Panc1 (cell line): ENCODE data around the gene TPRA1. TPM values are rescaled to one million over a fixed set of nuclear protein-coding genes. Genes with fewer than 3 reads are reported as not detected.

Experiments
- ATAC-seq: fragments of 200-7000 bp; cut with Tn5 transposase; 2 replicates; pipeline ENCODE4 v1.9.1; 2020; ENCODE audit warnings: mild to moderate bottlenecking, moderate library complexity
- BruUV-seq: library from RNA; stranded (reverse); fragments of 400-500 nt; replicated peaks from 2 replicates; lab custom pipeline; 2021; lab: Mats Ljungman, UMichigan
- CTCF ChIA-PET: fragments of 300-600 bp; sonication (Branson Sonifier 250); formaldehyde crosslinking; loops from one replicate; lab custom pipeline; 2022; ENCODE audit warnings: antibody characterized with exemption; lab: Charles Lee
- POLR2A ChIA-PET: fragments of 300-600 bp; sonication (Branson Sonifier 250); formaldehyde crosslinking; loops from one replicate; lab custom pipeline; 2022; ENCODE audit warnings: antibody characterized with exemption; lab: Charles Lee
- DNase-seq: peaks from one replicate; pipeline ENCODE4 v3.0.0-alpha.2; 2010; ENCODE audit warnings: low read depth, low spot score
- H3K27ac ChIP-seq: 2 replicates; pipeline ENCODE4 v1.5.1; 2011; ENCODE audit warnings: mild to moderate bottlenecking, low read length, inconsistent platforms
- H3K27me3 ChIP-seq: fragments of 200-500 bp; sonication (Bioruptor generic); 2 replicates; pipeline ENCODE4 v1.6.0; 2014; ENCODE audit warnings: low read length, inconsistent platforms; ENCODE audit not compliant: control insufficient read depth, insufficient read depth
- H3K36me3 ChIP-seq: fragments of 200-500 bp; sonication (Bioruptor generic); 2 replicates; pipeline ENCODE4 v1.5.1; 2014; ENCODE audit warnings: inconsistent platforms, mild to moderate bottlenecking, low read length, moderate library complexity; ENCODE audit not compliant: control insufficient read depth, insufficient read depth
- H3K4me1 ChIP-seq: 2 replicates; pipeline ENCODE4 v1.5.1; 2011; ENCODE audit warnings: inconsistent platforms, mild to moderate bottlenecking, low read length, moderate library complexity; ENCODE audit not compliant: control insufficient read depth, insufficient read depth
- H3K4me3 ChIP-seq, 2 experiments: 2 replicates each; pipeline ENCODE4 v1.5.1; 2011 to 2012; ENCODE audit warnings: low read depth in 2 of 2, low read length in 2 of 2, mild to moderate bottlenecking in 2 of 2, inconsistent platforms in 1 of 2, moderate library complexity in 1 of 2
- H3K9me3 ChIP-seq: fragments of 200-500 bp; sonication (Bioruptor generic); 2 replicates; pipeline ENCODE4 v1.5.1; 2014; ENCODE audit warnings: low read depth, mild to moderate bottlenecking, inconsistent platforms, low read length, moderate library complexity; ENCODE audit not compliant: control insufficient read depth, insufficient read depth
- CTCF ChIP-seq: fragments of 450-650 bp; IDR thresholded peaks from 2 replicates; pipeline ENCODE4 v1.5.1; 2017; ENCODE audit warnings: mild to moderate bottlenecking
- POLR2AphosphoS5 ChIP-seq: IDR thresholded peaks from 2 replicates; pipeline ENCODE4 v1.6.1; 2012; ENCODE audit warnings: mild to moderate bottlenecking, low read depth, low read length, moderate library complexity
- REST ChIP-seq, 2 experiments: IDR thresholded peaks; 2 replicates each; pipeline ENCODE4 v1.6.1; 2011 to 2012; ENCODE audit warnings: low read depth in 2 of 2, control low read depth in 1 of 2, low read length in 1 of 2, mild to moderate bottlenecking in 1 of 2, moderate library complexity in 1 of 2; ENCODE audit not compliant: insufficient read depth in 1 of 2
- SIN3A ChIP-seq: IDR thresholded peaks from 2 replicates; pipeline ENCODE4 v1.6.1; 2012; ENCODE audit warnings: low read depth, mild to moderate bottlenecking, low read length, moderate library complexity, borderline replicate concordance; ENCODE audit not compliant: insufficient read depth
- TCF7L2 ChIP-seq: IDR thresholded peaks from 2 replicates; pipeline ENCODE4 v1.6.1; 2011; ENCODE audit warnings: mild to moderate bottlenecking, low read depth, low read length, inconsistent platforms
- in situ Hi-C: cut with HindIII; loops from 2 replicates; pipeline ENCODE4 v1.10.0; 2016; ENCODE audit warnings: low sequenced_read_pairs, low pct_unique_long_range_greater_than_20kb
- intact Hi-C: fragments of 100-400 bp; cut with micrococcal nuclease; formaldehyde crosslinking; loops from one replicate; pipeline ENCODE4 v1.10.0; 2022; ENCODE audit not compliant: unreplicated experiment
- total RNA-seq: library from RNA; stranded (reverse); gene quantifications from one replicate; pipeline ENCODE4 v1.2.1, GENCODE V29; 2021; ENCODE audit not compliant: unreplicated experiment

The TPRA1 gene
- total RNA-seq, 1 experiment from 2014 or later = 42.6 TPM

DNA sequence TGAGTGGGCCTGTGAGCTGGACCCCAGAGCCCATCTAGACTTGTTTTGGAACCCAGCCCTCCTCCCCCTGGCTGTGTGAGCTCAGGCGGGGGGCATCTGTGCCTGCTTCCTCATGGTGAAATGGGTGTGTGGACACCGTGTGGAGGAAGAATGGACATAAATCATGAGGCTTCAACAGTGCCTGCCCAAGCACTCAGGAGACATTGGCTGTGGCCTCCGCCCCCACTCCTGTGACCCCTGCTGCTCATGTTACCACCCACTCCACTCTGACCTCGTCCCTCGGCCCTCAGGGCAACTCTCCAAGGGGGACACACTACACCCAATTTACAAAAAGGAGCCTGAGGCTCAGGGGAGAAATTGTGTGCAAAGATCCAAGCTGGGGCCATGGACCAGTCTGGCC is 16.6 kb downstream of the TPRA1 start:
- no TSS peak for BruUV-seq
- in situ Hi-C loops = no loop called here
- no peak for TF ChIP-seq REST (IDR thresholded peaks at IDR 0.05; ENCODE audit: insufficient read depth in 1 of 2, low read depth in 2 of 2, low read length in 1 of 2)
- TF ChIP-seq TCF7L2 = no peak
- intact Hi-C loops = no loop called here
- Histone ChIP-seq H3K27me3 (no peaks in the 10 kb centered on the region), H3K9me3 (no peaks in the 10 kb centered on the region), H3K4me3 (no peak overlapping the region), H3K36me3 (peaks cover 7% of the 10 kb centered on the region; the same call in 1 of the 2 replicates), H3K27ac (no peak overlapping the region), H3K4me1 (peaks cover 4% of the 10 kb centered on the region; the same call in 1 of the 2 replicates)
- ChIA-PET POLR2A (no interaction called here), CTCF (interaction anchor here (0.6 kb wide), 1 partner anchor 339 kb away, joined by 5 read pairs; no protein-coding TSS in a partner anchor)
- no peak for DNase-seq
- ATAC-seq = no peak

DNA sequence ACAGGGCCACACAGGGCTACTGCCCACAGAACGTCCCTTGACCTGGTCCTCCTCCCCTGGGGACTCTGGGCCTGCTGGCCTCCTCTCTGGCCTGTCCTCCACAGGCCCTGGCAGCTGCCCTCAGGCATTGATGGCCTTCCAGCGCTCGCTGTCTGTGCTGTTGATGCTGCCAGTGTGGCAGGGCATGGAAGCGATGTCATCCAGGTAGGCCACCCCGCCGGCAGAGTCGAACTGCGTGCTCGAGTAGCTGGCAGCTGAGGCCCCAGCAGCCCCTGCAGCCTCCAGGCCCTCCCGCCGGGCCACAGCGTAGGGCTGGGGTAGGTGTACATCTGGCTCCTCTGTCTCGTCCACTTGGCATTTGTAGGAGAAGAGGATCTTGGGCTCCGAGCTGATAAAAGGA is 17.1 kb downstream of the TPRA1 start:
- Histone ChIP-seq H3K4me3 (no peak overlapping the region), H3K27me3 (no peaks in the 10 kb centered on the region), H3K36me3 (peaks cover 7% of the 10 kb centered on the region; the same call in 1 of the 2 replicates), H3K9me3 (no peaks in the 10 kb centered on the region), H3K4me1 (peaks cover 4% of the 10 kb centered on the region; the same call in 1 of the 2 replicates), H3K27ac (no peak overlapping the region)
- DNase-seq (no peak), ATAC-seq (no peak)
- in situ Hi-C loops (no loop called here), intact Hi-C loops (no loop called here)
- no peak for TF ChIP-seq SIN3A
- TF ChIP-seq REST (IDR thresholded peaks at IDR 0.05; ENCODE audit: insufficient read depth in 1 of 2, low read depth in 2 of 2, low read length in 1 of 2) = no peak
- no peak for TF ChIP-seq TCF7L2
- TF ChIP-seq POLR2AphosphoS5 = no peak
- no peak for TF ChIP-seq CTCF
- CTCF ChIA-PET = interaction anchor here (0.6 kb wide), 1 partner anchor 339 kb away, joined by 5 read pairs; no protein-coding TSS in a partner anchor
- BruUV-seq = no TSS peak
- POLR2A ChIA-PET = no interaction called here
